HCT116 (cell line): ENCODE results near the gene ZNF524. TPM values are rescaled to one million over a fixed set of nuclear protein-coding genes. Genes with fewer than 3 reads are reported as not detected.

Experiments used
- ATAC-seq: fragments of 200-7000 bp; cut with Tn5 transposase; 2 replicates; pipeline ENCODE4 v1.9.1; 2020; ENCODE audit warnings: mild to moderate bottlenecking, moderate library complexity
- BruUV-seq: library from RNA; stranded (reverse); fragments of 400-500 nt; replicated peaks from 2 replicates; lab custom pipeline; 2021; lab: Mats Ljungman, UMichigan
- CTCF ChIA-PET: fragments of 300-600 bp; sonication (Branson Sonifier 250); formaldehyde crosslinking; loops from one replicate; lab custom pipeline; 2021; ENCODE audit warnings: antibody characterized with exemption; lab: Charles Lee
- POLR2A ChIA-PET: fragments of 300-600, 350-600 bp; sonication (Branson Sonifier 250); formaldehyde crosslinking; loops from one replicate; lab custom pipeline; 2021; ENCODE audit warnings: antibody characterized with exemption; lab: Charles Lee
- RAD21 ChIA-PET, 2 experiments: fragments of 300-600 bp; sonication (Branson Sonifier 250); formaldehyde crosslinking; loops; one replicate each; lab custom pipeline; 2023; ENCODE audit warnings: low total read pairs in 2 of 2; ENCODE audit not compliant: uncharacterized antibody in 2 of 2, unreplicated experiment in 2 of 2, low non-redundant PET in 1 of 2; lab: Charles Lee
- DNase-seq: peaks from one replicate; pipeline ENCODE4 v3.0.0-alpha.2; 2010; ENCODE audit warnings: low read depth, low spot score
- H2AFZ ChIP-seq: fragments of 200-600 bp; shearing (Covaris generic), sonication (generic); 2 replicates; pipeline ENCODE4 v1.6.1; 2017; ENCODE audit warnings: low read depth, mixed run types, mixed read lengths, antibody characterized with exemption, low read length; ENCODE audit not compliant: poor library complexity, severe bottlenecking
- H3K27ac ChIP-seq: 2 replicates; pipeline ENCODE4 v1.5.1; 2012; ENCODE audit warnings: low read depth, low read length
- H3K27me3 ChIP-seq: fragments of 200-600 bp; sonication (generic); 2 replicates; pipeline ENCODE4 v1.6.1; 2016; ENCODE audit warnings: mixed run types, low read length, mixed read lengths; ENCODE audit not compliant: insufficient read depth
- H3K36me3 ChIP-seq, 2 experiments: fragments of 200-500 bp in 1 of 2; fragments of 200-600 bp in 1 of 2; sonication (Bioruptor generic) in 1 of 2; sonication (generic) in 1 of 2; 2 replicates each; pipeline versions ENCODE4 v1.5.1 to v1.6.1; 2014 to 2016; ENCODE audit warnings: low read length in 2 of 2, inconsistent platforms in 1 of 2, mixed read lengths in 1 of 2, mixed run types in 1 of 2; ENCODE audit not compliant: insufficient read depth in 2 of 2, control insufficient read depth in 1 of 2
- H3K4me1 ChIP-seq, 2 experiments: fragments of 200-600 bp in 1 of 2; sonication (generic) in 1 of 2; 2 replicates each; pipeline versions ENCODE4 v1.5.1 to v1.6.1; 2012 to 2017; ENCODE audit warnings: low read length in 2 of 2, inconsistent platforms in 1 of 2, mild to moderate bottlenecking in 1 of 2, mixed read lengths in 1 of 2, mixed run types in 1 of 2, moderate library complexity in 1 of 2; ENCODE audit not compliant: insufficient read depth in 2 of 2, control insufficient read depth in 1 of 2
- H3K4me2 ChIP-seq: fragments of 200-600 bp; sonication (generic); 2 replicates; pipeline ENCODE4 v1.6.1; 2017; ENCODE audit warnings: mixed run types, low read length, mixed read lengths
- H3K4me3 ChIP-seq, 2 experiments: fragments of 200-600 bp in 1 of 2; sonication (generic) in 1 of 2; replicated peaks in 1 of 2; 2 replicates each; pipeline ENCODE4 v1.5.1; 2011 to 2016; ENCODE audit warnings: low read length in 2 of 2, control low read depth in 1 of 2, low read depth in 1 of 2, mild to moderate bottlenecking in 1 of 2, mixed read lengths in 1 of 2, mixed run types in 1 of 2
- H3K79me2 ChIP-seq: fragments of 200-600 bp; sonication (generic); 2 replicates; pipeline ENCODE4 v1.6.1; 2017; ENCODE audit warnings: mild to moderate bottlenecking, mixed run types, low read length, moderate library complexity, mixed read lengths; ENCODE audit not compliant: insufficient read depth
- H3K9ac ChIP-seq: fragments of 200-600 bp; sonication (generic); 2 replicates; pipeline ENCODE4 v1.6.1; 2016; ENCODE audit warnings: low read length, mixed read lengths
- H3K9me2 ChIP-seq: fragments of 200-600 bp; sonication (generic), shearing (Covaris generic); 2 replicates; pipeline ENCODE4 v1.6.1; 2017; ENCODE audit warnings: mixed run types, mild to moderate bottlenecking, moderate library complexity; ENCODE audit not compliant: insufficient read depth
- H3K9me3 ChIP-seq, 2 experiments: fragments of 200-500 bp in 1 of 2; fragments of 200-600 bp in 1 of 2; sonication (Bioruptor generic) in 1 of 2; sonication (generic) in 1 of 2; 2 replicates each; pipeline ENCODE4 v1.6.1; 2014 to 2017; ENCODE audit warnings: low read length in 2 of 2, mixed read lengths in 2 of 2, inconsistent platforms in 1 of 2, low read depth in 1 of 2, mild to moderate bottlenecking in 1 of 2, mixed run types in 1 of 2, moderate library complexity in 1 of 2; ENCODE audit not compliant: control insufficient read depth in 1 of 2, insufficient read depth in 1 of 2
- H4K20me1 ChIP-seq: fragments of 200-600 bp; sonication (generic), shearing (Covaris generic); 2 replicates; pipeline ENCODE4 v1.6.1; 2017; ENCODE audit warnings: mixed run types, mild to moderate bottlenecking, moderate library complexity; ENCODE audit not compliant: insufficient read depth
- ATF3 ChIP-seq: IDR thresholded peaks from 2 replicates; pipeline ENCODE4 v1.6.1; 2012
- CBX3 ChIP-seq: IDR thresholded peaks from 2 replicates; pipeline ENCODE4 v1.6.1; 2012; ENCODE audit warnings: low read depth
- EGR1 ChIP-seq: IDR thresholded peaks from 2 replicates; pipeline ENCODE4 v1.6.1; 2012; ENCODE audit warnings: low read depth
- EZH2 ChIP-seq: fragments of 200-600 bp; sonication (generic); IDR thresholded peaks from 2 replicates; pipeline ENCODE4 v1.6.1; 2017; ENCODE audit warnings: antibody characterized with exemption, mixed run types
- EZH2phosphoT487 ChIP-seq: fragments of 200-600 bp; IDR thresholded peaks from 2 replicates; pipeline ENCODE4 v1.6.1; 2018; ENCODE audit warnings: antibody characterized with exemption, borderline replicate concordance
- JUND ChIP-seq: IDR thresholded peaks from 2 replicates; pipeline ENCODE4 v1.6.1; 2012
- POLR2AphosphoS5 ChIP-seq: IDR thresholded peaks from 2 replicates; pipeline ENCODE4 v1.6.1; 2011; ENCODE audit warnings: mild to moderate bottlenecking, low read depth, low read length, moderate library complexity
- RAD21 ChIP-seq: IDR thresholded peaks from 2 replicates; pipeline ENCODE4 v1.6.1; 2012; ENCODE audit warnings: low read depth, mild to moderate bottlenecking
- REST ChIP-seq: IDR thresholded peaks from 2 replicates; pipeline ENCODE4 v1.6.1; 2012; ENCODE audit warnings: low read depth
- SP1 ChIP-seq: IDR thresholded peaks from 2 replicates; pipeline ENCODE4 v1.6.1; 2012; ENCODE audit warnings: low read depth
- ZBTB33 ChIP-seq: IDR thresholded peaks from 2 replicates; pipeline ENCODE4 v1.6.1; 2011; ENCODE audit warnings: mild to moderate bottlenecking, low read length, moderate library complexity; ENCODE audit not compliant: insufficient replicate concordance; ENCODE audit errors: extremely low read depth
- ZFX ChIP-seq: fragments of 450-650 bp; IDR thresholded peaks from 2 replicates; pipeline ENCODE4 v1.6.1; 2017
- intact Hi-C: fragments of 100-400 bp; cut with micrococcal nuclease; formaldehyde crosslinking; loops from 2 replicates; pipeline ENCODE4 v1.10.0; 2022
- total RNA-seq: library from RNA; stranded (reverse); gene quantifications from one replicate; pipeline ENCODE4 v1.2.1, GENCODE V29; 2021; ENCODE audit not compliant: unreplicated experiment

ZNF524 gene
- total RNA-seq, 1 experiment from 2014 or later: 17.2 TPM

GRCh38 chr19:55621205-55621672 is 21.2 kb downstream of the ZNF524 start:
- CTCF ChIA-PET: no interaction called here
- Histone ChIP-seq H3K79me2 (no peaks in the 10 kb centered on the region), H3K4me3 (no peak overlapping the region), H3K9me3 (no peaks in the 10 kb centered on the region), H3K27me3 (no peaks in the 10 kb centered on the region), H3K27ac (no peak overlapping the region), H3K36me3 (peaks cover 0 to 6% of the 10 kb centered on the region in 2 experiments; a peak in 2 of 4 replicates), H3K4me2 (no peak overlapping the region), H3K4me1 (peaks cover 8 to 14% of the 10 kb centered on the region in 2 experiments; a peak in 3 of 4 replicates), H3K9ac (no peak overlapping the region), H2AFZ (no peak overlapping the region), H4K20me1 (no peaks in the 10 kb centered on the region), H3K9me2 (no peaks in the 10 kb centered on the region)
- POLR2A ChIA-PET: no interaction called here
- TSS peak; percentile 28 for BruUV-seq
- no peak for DNase-seq
- intact Hi-C loops: no loop called here
- ATAC-seq: no peak
- TF ChIP-seq SP1 (no peak), EZH2 (no peak), EGR1 (no peak), CBX3 (no peak), ATF3 (no peak), ZFX (no peak), EZH2phosphoT487 (no peak), JUND (no peak), RAD21 (no peak)
- RAD21 ChIA-PET: no interaction called here

GRCh38 chr19:55621673-55622231 is 21.7 kb downstream of the ZNF524 start:
- no peak overlapping the region for H3K9ac ChIP-seq
- H3K27ac ChIP-seq: no peak overlapping the region
- H3K79me2 ChIP-seq: no peaks in the 10 kb centered on the region
- ChIA-PET CTCF (no interaction called here), RAD21 (no interaction called here), POLR2A (no interaction called here)
- peaks cover 0 to 6% of the 10 kb centered on the region in 2 experiments; a peak in 1 of 4 replicates for H3K36me3 ChIP-seq
- H3K9me2 ChIP-seq: no peaks in the 10 kb centered on the region
- no peaks in the 10 kb centered on the region for H4K20me1 ChIP-seq
- peaks cover 8 to 14% of the 10 kb centered on the region in 2 experiments; a peak in 3 of 4 replicates for H3K4me1 ChIP-seq
- H3K4me3 ChIP-seq: no peak overlapping the region
- H2AFZ ChIP-seq: no peak overlapping the region
- DNase-seq: no peak
- no TSS peak for BruUV-seq
- no peak for TF ChIP-seq ZBTB33
- no peak for TF ChIP-seq ZFX
- no peak for TF ChIP-seq REST
- no peak for TF ChIP-seq EZH2phosphoT487
- TF ChIP-seq POLR2AphosphoS5: no peak
- no peak for ATAC-seq
- no peak overlapping the region for H3K4me2 ChIP-seq
- H3K9me3 ChIP-seq: no peaks in the 10 kb centered on the region
- intact Hi-C loops: no loop called here
- no peaks in the 10 kb centered on the region for H3K27me3 ChIP-seq
